Measurements from ENCODE around the gene MFAP5.

DNA sequence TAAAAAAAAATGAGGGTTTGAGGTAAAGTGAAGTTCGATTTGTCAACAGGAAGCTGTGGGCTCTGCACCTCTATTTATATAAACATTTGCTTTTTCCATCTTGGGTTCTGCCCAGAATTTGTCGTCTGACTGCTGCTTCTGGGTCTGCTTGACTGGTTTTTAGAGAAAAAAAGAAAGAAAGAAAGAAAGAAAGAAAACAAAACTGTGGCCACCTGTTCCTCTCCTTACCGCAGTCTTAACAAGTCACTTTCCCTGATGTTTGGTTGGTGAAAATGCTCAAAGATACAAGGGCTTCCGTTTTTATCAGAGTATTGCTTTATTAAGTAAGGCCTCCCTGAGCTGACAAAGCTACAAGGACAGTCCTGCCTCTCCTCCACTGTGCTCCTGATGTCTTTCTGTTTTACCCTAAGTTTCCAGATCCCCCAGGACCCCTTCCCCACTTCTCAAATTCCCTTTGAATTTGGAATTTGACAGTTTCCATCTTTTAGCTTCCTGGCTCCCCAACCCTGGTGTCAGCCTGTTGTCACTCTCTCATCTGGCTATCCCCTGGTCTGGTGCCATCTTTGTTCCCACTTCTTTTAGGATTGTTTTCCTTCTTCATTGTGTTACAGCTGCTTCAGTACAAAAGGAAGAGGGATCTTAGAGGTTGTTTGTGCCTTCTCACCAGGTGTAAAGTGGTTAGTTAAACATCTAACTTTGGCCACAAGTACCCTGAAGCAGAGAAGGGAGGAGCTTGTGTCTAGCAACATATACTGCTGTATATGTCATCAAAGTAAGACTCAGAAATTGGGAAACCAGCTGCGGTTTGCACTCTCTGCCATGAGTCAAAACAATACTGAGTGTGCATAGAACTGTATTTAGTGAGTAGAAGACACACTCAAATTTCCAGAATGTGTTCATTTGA, 18.0 kb downstream of the MFAP5 start:
- TF ChIP-seq OVOL2 (CRISPR knock-in tag; IDR thresholded peaks at IDR 0.05; ENCODE audit: borderline replicate concordance) (no peak), CREB1 (CRISPR knock-in tag; IDR thresholded peaks at IDR 0.05) (no peak), CREM (CRISPR knock-in tag; IDR thresholded peaks at IDR 0.05) (no peak), ZBTB21 (CRISPR knock-in tag; IDR thresholded peaks at IDR 0.05; ENCODE audit: borderline replicate concordance) (no peak), NR2C2 (CRISPR knock-in tag; IDR thresholded peaks at IDR 0.05) (no peak)
- TF ChIP-seq, protein P1, sequence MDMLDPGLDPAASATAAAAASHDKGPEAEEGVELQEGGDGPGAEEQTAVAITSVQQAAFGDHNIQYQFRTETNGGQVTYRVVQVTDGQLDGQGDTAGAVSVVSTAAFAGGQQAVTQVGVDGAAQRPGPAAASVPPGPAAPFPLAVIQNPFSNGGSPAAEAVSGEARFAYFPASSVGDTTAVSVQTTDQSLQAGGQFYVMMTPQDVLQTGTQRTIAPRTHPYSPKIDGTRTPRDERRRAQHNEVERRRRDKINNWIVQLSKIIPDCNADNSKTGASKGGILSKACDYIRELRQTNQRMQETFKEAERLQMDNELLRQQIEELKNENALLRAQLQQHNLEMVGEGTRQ (CRISPR knock-in tag; IDR thresholded peaks at IDR 0.05), result no peak
- TF ChIP-seq, protein P2, sequence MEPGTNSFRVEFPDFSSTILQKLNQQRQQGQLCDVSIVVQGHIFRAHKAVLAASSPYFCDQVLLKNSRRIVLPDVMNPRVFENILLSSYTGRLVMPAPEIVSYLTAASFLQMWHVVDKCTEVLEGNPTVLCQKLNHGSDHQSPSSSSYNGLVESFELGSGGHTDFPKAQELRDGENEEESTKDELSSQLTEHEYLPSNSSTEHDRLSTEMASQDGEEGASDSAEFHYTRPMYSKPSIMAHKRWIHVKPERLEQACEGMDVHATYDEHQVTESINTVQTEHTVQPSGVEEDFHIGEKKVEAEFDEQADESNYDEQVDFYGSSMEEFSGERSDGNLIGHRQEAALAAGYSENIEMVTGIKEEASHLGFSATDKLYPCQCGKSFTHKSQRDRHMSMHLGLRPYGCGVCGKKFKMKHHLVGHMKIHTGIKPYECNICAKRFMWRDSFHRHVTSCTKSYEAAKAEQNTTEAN (CRISPR knock-in tag; IDR thresholded peaks at IDR 0.05), result no peak
- TF ChIP-seq, protein P3, sequence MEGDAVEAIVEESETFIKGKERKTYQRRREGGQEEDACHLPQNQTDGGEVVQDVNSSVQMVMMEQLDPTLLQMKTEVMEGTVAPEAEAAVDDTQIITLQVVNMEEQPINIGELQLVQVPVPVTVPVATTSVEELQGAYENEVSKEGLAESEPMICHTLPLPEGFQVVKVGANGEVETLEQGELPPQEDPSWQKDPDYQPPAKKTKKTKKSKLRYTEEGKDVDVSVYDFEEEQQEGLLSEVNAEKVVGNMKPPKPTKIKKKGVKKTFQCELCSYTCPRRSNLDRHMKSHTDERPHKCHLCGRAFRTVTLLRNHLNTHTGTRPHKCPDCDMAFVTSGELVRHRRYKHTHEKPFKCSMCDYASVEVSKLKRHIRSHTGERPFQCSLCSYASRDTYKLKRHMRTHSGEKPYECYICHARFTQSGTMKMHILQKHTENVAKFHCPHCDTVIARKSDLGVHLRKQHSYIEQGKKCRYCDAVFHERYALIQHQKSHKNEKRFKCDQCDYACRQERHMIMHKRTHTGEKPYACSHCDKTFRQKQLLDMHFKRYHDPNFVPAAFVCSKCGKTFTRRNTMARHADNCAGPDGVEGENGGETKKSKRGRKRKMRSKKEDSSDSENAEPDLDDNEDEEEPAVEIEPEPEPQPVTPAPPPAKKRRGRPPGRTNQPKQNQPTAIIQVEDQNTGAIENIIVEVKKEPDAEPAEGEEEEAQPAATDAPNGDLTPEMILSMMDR (IDR thresholded peaks at IDR 0.05), result no peak
- TF ChIP-seq, protein P4, sequence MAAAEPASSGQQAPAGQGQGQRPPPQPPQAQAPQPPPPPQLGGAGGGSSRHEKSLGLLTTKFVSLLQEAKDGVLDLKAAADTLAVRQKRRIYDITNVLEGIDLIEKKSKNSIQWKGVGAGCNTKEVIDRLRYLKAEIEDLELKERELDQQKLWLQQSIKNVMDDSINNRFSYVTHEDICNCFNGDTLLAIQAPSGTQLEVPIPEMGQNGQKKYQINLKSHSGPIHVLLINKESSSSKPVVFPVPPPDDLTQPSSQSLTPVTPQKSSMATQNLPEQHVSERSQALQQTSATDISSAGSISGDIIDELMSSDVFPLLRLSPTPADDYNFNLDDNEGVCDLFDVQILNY (CRISPR knock-in tag; IDR thresholded peaks at IDR 0.05), result no peak
- TF ChIP-seq, protein P5, sequence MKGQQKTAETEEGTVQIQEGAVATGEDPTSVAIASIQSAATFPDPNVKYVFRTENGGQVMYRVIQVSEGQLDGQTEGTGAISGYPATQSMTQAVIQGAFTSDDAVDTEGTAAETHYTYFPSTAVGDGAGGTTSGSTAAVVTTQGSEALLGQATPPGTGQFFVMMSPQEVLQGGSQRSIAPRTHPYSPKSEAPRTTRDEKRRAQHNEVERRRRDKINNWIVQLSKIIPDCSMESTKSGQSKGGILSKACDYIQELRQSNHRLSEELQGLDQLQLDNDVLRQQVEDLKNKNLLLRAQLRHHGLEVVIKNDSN (CRISPR knock-in tag; IDR thresholded peaks at IDR 0.05), result no peak

Measured in WTC11 (cell line).